Measurements from ENCODE around the gene DNAH8.

DNAH8 gene

DNA sequence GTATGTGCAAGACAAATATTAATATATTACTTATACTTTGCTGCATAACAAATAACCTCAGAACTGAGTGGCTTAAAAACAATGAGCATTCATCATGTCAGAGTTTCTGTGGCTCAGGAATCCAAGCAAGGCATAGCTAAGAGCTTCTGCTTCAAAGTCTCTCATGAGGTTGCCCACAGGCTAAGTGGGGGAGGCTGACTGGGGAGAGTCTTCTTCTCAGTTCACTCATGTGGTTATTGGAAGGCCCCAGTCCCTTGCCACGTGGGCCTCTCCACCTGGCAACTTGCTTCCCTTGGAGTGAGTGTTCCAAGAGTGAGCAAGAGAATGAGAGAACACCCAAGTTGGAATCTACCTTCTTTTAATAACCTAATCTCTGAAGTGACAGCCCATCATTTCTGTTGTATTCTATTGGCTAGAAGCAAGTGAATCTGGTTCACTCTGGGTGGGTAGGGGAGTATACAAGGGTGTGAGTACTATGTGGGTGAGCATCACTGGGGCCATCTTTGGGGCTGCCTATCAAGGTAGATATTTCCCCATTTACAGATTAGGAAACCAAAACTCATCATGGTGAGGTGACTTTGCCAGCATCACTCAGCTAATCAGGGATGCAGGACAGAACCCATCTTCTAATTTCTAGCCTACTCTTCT, 36.0 kb downstream of the DNAH8 start:
- no peak for DNase-seq

DNA sequence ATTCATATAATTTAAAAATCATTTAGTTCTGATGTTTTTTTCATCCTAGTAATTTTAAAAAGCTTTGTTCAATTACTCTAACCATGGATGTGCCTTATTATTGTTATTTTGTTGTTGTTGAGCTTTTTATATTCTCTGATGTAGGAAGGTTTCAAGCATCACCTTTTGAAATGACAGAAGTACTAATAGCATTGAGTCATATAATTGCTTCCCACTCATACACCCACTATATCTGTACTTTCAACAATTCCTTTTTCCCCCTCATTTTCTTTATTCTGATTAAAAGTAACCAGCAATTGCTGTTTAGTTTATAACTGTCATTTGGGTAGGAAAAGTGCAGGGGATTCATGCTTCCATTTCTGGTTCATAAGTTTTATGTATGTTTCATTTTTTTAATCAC, 38.6 kb downstream of the DNAH8 start:
- no peak for DNase-seq

DNA sequence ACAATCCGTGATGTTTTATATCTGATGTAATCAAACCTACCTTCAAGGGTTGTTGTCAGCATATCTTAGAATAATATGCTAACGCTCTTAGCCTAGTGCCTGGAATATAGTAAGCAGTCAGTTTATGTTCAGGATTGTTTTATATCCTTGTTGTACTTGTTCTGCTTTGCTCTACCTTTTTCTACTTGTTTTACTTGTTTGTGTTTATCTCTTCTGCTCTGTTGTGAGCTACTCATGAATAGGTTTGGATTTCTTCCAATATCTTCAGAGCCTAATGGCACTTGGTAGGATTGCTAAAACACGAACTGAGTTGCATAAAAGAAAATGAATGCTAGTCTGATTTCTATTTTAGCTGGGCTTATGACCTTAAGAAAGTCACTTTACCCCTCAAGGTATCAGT, 40.1 kb downstream of the DNAH8 start:
- no peak for DNase-seq

DNA sequence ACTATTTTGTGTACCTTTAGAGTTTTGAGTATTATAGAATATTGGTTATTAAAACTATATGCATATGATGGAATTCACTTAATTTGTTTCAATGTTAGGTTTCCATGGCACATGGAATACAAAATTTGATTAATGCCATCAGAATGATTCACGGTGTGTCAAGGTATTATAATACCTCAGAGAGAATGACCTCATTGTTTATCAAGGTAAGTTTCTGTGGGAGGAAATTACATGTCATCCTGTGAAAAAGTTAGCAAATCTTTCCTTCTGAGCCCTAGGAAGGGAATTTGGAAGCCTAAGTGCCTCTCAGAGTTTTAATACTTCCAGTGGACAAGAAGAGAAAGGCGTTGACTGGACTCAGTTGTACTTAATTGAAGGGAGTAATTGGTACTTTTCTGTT, 40.8 kb downstream of the DNAH8 start:
- DNase-seq, result no peak

DNA sequence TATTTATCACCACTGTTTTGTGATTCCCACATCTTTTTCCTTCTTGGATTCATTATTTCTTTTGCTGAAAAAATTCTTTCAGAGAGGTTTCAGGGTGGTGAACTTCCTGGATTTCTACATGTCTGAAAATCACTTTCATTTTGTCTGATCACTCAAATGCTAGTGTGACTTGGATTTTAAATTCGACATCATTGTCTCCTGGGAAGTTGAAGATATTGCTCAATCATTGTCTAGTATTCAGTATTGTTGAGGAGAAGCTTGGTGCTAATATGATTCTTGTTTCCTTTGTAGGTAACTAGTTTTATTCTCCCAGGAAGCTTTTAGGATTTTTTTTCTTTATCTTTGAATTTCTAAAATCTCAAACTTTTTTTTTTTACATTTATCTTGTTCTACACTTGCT, 45.0 kb downstream of the DNAH8 start:
- no peak for DNase-seq

DNA sequence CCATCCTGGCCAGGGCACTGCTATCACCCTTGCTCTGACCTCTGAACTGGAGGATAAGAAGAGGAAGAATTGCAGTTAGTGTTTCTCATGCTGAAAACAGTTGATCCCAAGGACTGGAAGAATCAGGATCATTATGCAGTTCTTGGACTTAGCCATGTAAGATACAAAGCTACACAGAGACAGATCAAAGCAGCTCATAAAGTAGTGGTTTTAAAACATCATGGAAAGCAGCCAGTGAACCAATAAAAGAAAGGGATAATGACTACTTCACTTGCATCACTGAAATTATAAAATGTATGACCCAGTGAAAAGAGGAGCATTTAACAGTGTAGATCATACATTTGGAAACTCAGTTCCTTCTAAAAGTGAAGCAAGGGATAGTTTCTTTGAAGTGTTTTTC, 47.7 kb downstream of the DNAH8 start:
- DNase-seq, result no peak

DNA sequence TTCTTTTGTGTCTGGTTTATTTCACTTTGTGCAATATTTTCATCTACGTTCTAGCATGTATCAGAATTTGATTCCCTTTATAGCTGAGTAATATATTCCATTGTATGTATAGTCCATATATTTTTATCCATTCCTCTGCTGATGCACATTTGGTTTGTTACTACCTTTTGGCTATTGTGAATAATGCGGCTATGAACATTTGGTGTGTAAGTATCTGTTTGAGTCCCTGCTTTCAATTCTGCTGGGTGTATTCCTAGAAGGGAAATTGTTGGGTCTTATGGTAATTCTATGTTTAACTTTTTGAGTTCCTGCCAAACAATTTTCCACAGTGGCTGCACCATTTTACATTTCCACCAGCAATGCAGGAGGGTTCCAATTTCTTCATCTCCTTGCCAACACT, 52.4 kb downstream of the DNAH8 start:
- no peak for DNase-seq

DNA sequence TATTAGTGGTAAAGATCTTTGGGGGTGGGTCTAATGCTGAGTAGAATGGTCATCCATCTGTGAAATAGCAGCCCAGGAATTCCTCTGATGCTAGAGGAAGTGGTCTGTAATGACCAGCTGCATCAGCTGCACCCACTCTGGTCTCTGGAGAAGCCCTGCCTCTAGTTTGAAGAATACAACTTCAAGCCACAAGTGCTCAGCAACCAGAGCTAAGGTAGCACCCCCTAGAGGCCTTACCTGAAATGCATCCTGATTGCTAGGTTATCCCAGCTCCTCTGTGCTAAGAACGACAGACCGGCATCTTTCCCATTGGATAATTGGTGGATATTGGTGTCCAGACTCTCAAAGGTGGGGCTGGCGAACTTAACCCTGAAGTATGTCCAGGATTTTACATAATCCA, 58.2 kb downstream of the DNAH8 start:
- no peak for DNase-seq

DNA sequence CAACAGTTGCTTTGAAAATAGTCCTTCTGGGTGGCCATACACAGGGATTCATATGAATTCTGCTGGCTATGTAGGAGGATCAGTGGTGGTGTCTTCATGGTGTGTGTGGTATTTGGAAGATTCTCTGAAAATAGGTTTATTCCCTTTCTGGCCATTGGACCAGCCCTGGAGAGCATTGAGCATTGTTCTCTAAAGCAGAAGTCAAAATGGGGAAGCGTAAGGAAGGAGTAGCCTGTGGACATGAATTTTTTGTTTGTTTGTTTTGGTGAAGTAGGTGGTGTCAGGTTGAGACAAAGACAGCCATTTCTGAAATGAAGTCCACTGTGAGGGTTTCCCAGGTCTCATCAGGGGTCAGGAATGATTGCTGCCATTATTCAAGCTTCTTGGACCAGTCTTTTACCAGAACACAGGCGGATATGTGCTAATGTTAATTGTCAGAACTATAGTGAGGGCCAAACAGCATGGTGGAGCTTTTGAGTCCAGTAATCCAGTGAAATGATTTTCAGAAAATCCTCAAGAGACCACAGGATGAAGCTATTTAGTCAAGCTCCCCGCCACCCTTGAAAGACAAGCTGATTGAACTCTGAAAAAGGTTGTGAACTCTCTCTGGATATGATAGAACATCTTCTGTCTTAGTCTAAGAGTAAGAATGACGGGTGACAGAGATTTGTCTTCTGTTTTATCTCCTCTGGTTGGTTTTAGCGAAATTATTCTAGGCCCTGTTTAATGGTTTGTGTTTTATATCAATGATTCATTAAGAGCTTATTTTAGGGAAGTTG, 60.0 kb downstream of the DNAH8 start:
- DNase-seq, result no peak

DNA sequence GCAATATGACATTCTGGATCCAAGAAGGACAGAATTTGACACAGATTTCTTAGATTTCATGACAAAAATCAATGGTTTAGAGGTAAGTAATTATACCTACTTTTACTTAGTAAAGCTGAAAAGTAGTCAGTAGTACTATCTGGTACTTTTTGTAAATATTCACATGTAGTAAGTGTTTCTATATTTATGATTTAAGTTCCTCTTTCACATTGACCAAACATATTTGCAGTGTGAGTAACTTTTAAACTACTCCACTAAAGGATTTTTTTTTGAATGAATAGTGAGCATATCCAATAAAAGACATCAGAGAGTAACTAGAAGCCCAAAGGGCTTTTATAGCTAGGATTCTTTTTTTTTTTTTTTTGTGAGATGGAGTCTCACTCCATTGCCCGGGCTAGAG, 60.8 kb downstream of the DNAH8 start:
- no peak for DNase-seq

DNA sequence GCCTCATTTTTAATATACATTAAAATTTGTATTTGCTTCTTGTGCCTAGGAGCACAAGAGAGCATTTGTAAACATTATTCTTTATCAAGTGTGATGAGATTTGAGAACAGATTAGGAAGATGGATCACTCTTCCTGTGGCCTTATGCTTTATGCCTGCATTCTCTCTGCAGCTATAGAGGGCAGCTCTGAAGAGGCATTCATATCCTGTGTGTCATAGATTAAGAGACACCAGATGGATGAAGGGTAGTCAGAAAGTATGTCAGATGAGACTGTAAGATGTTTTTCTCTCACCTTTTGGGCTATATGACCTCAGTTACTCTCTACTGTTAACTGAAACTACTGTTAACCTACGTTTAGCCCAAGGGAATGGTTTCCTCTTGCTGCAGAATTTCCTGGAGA, 61.4 kb downstream of the DNAH8 start:
- no peak for DNase-seq

DNA sequence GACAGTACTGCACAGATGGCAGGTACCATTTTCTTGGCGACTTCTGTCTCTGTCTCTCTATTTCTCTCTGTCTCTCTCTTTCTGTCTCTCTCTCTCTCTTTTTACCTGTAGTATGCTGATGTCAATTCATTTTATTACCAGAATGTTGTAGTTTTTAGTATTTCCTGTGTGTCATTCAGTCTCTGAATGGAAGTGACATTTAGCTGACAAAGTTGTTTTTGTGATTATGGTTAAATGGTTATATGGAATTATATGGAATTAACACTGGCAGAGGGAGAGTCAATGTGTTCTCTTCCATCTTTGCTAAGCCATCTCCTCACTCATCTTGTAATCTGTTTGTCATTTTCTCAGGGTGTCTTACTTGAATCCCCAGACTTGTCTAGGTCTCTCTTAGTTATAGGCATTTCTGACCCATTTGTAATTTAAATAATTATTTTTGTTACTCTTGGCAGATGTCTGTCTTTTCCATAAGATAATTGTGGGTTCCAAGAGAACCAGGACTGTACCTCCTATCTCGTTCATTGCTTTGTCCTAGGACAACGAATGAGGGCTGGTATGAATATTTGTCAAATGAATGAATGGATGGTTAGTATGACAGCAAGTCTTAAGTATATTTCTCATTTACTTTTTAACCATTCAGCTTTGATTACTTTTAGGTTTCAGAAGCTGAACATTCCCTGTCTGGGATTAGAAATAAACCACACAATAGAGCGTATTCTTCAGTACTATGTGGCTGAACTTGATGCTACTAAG, 64.4 kb downstream of the DNAH8 start:
- DNase-seq, result no peak

DNA sequence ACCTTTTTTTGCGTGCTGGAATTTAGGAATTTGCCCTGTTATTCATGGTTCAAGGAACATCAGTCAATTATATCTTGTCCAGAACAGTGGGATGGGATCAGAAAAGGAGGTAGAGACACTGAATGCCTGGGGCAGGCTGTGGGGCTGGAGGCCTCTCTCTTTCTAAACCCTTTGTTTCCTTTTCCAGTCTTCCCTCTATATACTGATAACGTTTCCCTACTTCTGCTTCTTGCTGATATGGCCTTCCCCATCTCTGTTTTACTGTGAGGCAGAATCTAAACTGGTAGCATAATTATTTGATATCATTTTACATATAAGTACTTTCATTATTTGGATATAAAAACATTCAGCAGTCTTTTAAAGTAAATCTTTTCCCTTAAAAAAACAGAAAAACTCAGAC, 67.5 kb downstream of the DNAH8 start:
- DNase-seq, result no peak

DNA sequence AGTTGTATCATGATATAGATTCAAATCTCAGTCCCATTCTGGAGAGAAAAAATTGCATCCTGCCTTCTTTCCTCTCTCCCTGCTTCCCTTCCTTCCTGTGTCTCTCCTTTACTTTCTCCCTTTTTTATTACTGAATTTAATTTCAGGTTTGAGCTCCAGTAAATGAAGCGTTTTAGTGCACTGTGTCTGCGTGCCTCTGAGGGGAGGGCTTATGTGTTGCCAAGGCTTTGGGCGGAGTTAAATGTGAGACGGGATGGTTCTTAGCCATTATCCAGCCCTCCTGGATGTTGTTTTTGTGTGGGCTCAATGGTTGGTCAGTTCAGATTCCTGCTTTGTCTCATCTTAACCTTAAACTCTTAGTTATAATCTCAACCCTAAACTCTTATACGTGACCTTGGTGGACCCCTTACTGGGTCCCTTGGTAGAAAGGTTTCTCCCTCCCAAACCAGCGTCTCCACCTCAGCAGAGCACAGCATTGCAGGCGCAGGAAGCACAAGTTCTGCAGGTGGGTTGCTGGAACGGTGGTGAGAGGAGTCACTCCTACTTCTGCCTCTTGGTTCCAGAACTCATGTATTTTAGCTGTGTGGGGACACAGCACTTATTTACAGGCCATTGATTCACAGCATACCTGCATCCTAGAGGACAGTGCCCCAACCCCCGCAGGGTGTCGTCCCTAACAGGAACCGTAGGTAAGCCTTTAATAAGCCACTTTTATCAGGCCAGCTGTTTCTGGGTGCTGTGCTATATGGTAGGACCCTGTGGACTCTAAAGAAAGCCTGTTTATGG, 68.5 kb downstream of the DNAH8 start:
- no peak for DNase-seq

DNA sequence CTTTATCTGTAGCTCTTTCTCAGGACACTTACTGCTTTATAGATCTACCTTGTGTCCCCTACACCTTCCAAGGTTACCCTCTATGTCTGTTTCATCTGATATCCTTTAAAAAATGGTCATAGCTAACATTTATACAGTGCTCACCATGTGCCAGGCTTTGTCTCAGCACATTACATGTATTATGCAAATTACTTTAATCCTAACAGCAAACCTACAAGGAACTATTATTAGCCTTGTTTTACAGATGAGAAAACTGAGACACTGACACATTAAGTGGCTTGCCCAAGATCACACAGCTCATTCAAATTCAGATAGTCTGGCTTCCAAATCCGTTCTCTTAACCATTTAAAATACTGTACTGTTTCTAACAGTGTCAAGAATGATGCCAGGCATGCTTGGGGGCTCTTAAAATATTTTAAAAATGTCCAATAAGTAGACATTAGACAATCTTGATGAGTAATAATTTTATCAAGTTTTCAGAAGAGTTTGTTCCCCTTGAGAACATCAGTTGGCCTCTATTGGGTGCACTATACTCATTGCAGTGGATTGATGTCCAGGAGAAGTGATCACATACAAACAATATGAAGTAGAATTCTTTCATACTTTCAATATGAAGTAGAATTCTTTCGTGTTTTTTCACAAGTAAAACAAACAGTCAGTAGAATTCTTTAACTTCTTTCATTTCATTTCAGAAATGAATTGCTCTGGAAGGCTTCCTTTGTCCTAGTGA, 69.6 kb downstream of the DNAH8 start:
- no peak for DNase-seq

DNA sequence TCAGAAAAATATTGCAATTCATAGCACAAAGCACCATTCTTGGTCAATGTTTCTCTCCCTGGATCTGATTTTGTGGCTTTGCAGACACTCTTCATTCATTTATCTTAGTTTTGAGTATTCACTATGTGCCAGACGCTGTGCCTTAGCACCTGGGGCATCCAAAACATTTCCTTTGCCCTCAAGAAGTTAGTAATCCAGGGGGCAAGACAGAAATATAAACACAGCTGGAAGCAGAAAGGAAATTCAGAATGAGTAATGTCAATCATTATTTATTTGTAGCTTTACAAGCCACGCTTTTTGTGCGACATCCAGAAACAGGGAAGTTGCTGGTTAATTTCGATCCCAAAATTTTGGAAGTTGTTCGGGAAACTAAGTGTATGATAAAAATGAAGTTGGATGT, 71.4 kb downstream of the DNAH8 start:
- DNase-seq, result no peak

DNA sequence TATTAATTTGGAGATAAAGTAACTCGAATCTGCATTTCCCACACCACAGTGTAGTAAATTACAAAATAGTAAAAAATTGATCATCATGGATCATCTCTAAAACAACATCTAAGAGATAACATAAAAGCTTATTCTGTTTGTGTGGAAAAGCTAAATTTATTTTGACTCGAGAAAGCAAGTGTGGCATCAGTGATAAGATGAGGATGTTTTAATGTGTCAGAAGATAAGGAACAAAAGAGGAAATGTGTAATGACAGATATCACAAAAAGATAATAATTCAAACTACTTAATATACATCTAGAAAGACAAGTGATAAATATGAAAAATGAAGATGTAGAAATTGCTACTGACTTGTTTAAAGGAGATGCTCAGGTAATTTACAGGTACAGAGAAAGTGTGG, 74.1 kb downstream of the DNAH8 start:
- DNase-seq, result no peak

DNA sequence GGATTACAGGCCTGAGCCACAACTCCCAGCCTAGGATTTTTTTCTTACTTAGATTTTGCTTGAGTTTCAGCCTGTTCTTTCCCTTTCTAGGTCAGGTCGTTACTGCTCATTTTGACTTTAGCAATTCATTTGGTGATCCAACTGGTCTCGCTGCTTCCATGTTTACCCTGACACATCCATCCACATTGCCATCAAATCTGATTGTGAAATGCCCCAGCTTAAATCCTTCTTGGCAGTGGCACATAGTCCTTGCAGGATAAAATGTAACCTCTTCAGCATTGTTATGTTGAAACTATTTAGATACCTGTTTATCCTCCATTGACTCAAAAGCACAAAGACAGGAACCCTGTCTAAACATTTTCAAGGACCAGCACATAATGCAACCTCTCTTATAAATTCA, 77.2 kb downstream of the DNAH8 start:
- no peak for DNase-seq

DNA sequence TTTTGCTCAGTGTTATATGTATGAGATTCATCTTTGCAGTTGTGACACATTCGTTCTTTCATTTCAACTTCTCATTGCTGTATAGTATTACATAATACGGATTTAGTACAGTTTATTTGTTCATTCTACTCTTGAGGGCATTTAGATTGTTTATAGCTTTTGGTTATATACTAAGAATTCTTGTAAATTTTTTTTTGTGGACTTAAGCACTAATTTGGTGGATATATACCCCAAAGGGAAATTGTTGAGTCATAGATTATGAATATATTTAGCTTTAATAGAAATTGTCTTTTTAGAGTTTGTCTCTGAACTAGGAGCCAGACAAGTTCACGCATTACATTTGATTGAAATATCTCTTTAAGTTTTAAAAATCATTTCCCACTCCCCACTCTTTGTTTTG, 79.6 kb downstream of the DNAH8 start:
- no peak for DNase-seq

DNA sequence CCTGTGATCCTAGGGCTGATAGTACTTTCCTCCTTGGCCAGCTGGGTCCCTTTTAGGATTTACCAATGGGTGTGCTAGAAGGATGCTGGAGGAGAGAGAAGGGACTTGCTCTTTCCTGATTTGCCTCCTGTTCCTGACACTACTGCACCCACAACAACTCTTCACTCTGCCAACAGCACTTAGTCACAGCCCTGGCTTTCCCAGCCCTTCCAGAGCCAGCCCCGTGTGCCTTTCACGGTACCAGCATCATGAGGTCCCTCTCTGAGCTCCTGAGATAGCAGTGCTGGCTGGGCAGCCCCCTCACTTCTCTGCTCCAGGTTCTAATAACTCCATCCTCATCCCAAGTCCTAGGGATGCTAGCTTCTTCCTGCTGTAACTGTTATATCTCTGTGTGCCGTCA, 80.9 kb downstream of the DNAH8 start:
- DNase-seq, result no peak

DNA sequence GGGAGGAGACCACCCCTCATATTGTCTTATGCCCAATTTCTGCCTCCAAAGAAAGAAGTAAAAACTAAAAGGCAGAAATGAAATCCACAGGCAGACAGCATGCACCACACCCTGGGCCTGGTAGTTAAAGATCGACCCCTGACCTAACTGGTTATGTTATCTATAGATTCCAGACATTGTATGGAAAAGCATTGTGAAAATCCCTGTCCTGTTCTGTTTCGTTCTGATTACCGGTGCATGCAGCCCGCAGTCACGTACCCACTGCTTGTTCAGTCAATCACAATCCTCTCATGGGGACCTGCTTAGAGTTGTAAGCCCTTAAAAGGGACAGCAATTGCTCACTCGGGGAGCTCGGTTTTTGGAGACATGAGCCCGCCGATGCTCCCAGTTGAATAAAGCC, 81.3 kb downstream of the DNAH8 start:
- DNase-seq, result peak; percentile 18

DNA sequence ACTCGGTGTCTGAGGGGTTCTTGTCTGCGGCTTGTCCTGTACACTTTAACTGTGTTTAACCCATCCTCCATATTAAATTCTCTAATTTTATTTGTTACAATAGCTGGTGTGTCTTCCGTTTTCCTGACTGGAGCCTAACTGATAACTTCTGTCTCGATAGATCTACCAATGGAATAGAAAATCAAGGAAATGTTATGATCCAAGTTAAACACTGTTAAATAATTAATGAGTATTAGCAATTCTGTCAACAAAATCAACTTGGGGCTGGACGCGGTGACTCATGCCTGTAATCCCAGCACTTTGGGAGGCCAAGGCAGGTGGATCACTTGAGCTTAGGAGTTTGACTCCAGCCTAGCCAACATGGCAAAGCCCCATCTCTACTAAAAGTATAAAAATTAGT, 81.7 kb downstream of the DNAH8 start:
- DNase-seq, result peak; percentile 24

DNA sequence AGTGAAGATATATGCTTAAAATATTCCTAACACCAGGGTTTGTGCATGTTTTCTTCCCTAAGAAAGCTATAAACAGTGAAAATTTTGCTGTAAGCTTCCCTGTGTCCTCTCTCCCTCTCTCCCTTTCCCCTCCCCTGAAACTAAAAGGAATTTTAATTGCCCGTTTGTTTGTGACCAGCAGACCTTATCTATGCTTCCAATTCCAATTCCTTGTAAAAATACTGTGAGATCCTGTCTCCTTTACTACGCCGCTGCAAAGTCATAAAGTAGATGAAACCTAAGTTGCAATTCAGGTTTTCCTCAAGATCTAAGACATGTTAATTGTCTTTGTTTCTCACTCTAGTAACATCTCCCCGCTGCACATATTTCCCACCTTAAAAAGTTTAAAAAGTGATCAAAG, 82.3 kb downstream of the DNAH8 start:
- DNase-seq, result peak; percentile 45
